Neutrophil (primary cell): Measurements from ENCODE around the gene CAVIN4.

ENCODE experiments used
- H3K27ac ChIP-seq: fragments of 200-600 bp; sonication (generic); 2 replicates; pipeline ENCODE4 v1.5.1; 2016; ENCODE audit warnings: mild to moderate bottlenecking, moderate library complexity
- H3K27me3 ChIP-seq: fragments of 200-600 bp; sonication (generic); 2 replicates; pipeline ENCODE4 v1.6.0; 2016; ENCODE audit warnings: mild to moderate bottlenecking
- H3K36me3 ChIP-seq: fragments of 200-600 bp; sonication (generic); 2 replicates; pipeline ENCODE4 v1.5.1; 2017
- H3K4me1 ChIP-seq, 2 experiments: fragments of 200-600 bp in 1 of 2; sonication (generic) in 1 of 2; 1 replicate in 1 of 2; 2 replicates in 1 of 2; pipeline versions ENCODE4 v1.5.1 to v1.6.1; 2013 to 2016; ENCODE audit warnings: low read depth in 1 of 2, low read length in 1 of 2, mild to moderate bottlenecking in 1 of 2, moderate library complexity in 1 of 2; ENCODE audit not compliant: control insufficient read depth in 1 of 2, insufficient read depth in 1 of 2
- H3K4me3 ChIP-seq, 2 experiments: fragments of 200-600 bp in 1 of 2; sonication (generic) in 1 of 2; 1 replicate in 1 of 2; 2 replicates in 1 of 2; pipeline ENCODE4 v1.5.1; 2013 to 2016; ENCODE audit warnings: low read depth in 1 of 2, low read length in 1 of 2, mild to moderate bottlenecking in 1 of 2, moderate library complexity in 1 of 2
- H3K9me3 ChIP-seq: fragments of 200-600 bp; sonication (generic); 2 replicates; pipeline ENCODE4 v1.5.1; 2016
- TF ChIP-seq, protein P1 (sequence below): fragments of 200-600 bp; sonication (generic); IDR thresholded peaks from 2 replicates; pipeline ENCODE4 v1.5.1; 2016; ENCODE audit warnings: antibody characterized with exemption

Gene CAVIN4

GRCh38 chr9:100577776-100578448, at the start of gene CAVIN4:
Gene CAVIN4 (plus strand): TSS chr9:100578079. CDS start chr9:100578144, 65 bp downstream.
- H3K4me1 ChIP-seq = no peaks in the 10 kb centered on the region
- H3K27ac ChIP-seq = no peak within 1 kb of the TSS
- no peaks in the 10 kb centered on the region for H3K36me3 ChIP-seq
- TF ChIP-seq, protein P1, sequence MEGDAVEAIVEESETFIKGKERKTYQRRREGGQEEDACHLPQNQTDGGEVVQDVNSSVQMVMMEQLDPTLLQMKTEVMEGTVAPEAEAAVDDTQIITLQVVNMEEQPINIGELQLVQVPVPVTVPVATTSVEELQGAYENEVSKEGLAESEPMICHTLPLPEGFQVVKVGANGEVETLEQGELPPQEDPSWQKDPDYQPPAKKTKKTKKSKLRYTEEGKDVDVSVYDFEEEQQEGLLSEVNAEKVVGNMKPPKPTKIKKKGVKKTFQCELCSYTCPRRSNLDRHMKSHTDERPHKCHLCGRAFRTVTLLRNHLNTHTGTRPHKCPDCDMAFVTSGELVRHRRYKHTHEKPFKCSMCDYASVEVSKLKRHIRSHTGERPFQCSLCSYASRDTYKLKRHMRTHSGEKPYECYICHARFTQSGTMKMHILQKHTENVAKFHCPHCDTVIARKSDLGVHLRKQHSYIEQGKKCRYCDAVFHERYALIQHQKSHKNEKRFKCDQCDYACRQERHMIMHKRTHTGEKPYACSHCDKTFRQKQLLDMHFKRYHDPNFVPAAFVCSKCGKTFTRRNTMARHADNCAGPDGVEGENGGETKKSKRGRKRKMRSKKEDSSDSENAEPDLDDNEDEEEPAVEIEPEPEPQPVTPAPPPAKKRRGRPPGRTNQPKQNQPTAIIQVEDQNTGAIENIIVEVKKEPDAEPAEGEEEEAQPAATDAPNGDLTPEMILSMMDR = no peak
- no peaks in the 10 kb centered on the region for H3K9me3 ChIP-seq
- no peak within 1 kb of the TSS for H3K4me3 ChIP-seq
- no peaks in the 10 kb centered on the region for H3K27me3 ChIP-seq

DNA sequence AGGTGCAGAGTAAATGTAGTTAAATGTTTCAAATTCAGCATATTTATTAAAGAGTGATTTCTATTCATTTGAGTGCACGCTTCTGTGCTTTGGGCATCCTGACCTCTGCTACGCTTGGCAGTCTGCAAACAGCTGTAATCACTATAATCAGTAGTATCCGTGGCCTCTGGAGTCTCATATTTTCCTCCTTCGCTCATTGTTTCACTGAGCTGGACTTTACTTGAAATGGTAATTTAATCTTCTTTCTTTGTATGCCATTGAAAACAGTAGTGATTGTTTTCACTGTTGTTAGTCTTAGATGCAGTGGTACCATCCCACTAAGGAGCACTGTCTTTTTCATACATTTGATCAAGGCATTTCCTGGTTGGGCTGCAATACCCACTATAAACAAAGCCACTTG, 43.5 kb upstream of the CAVIN4 start:
- H3K27ac ChIP-seq = no peak overlapping the region
- no peaks in the 10 kb centered on the region for H3K36me3 ChIP-seq
- TF ChIP-seq, protein P1 = no peak
- H3K4me3 ChIP-seq = no peak overlapping the region
- no peaks in the 10 kb centered on the region for H3K4me1 ChIP-seq
- H3K9me3 ChIP-seq = no peaks in the 10 kb centered on the region
- H3K27me3 ChIP-seq = no peaks in the 10 kb centered on the region

DNA sequence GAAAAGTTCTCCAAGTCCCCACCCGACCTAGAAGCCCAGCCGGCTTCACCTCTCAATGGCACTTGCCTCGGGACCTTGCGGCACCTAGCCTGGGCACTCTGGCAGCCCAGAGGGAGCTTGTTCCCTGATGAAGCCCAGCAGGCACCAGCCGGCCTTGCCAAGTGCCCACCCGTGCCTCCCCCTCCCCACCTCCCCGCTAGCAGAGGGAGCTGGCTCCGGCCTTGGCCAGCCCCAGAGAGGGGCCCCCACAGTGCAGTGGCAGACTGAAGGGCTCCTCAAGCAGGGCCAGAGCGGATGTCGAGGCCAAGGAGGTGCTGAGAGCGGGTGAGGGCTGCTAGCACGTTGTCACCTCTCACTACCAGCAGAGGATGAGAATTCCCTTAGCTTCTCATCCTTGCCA, 37.6 kb upstream of the CAVIN4 start:
- Histone ChIP-seq H3K36me3 (no peaks in the 10 kb centered on the region), H3K27ac (no peak overlapping the region), H3K4me3 (no peak overlapping the region), H3K9me3 (no peaks in the 10 kb centered on the region), H3K27me3 (no peaks in the 10 kb centered on the region), H3K4me1 (no peaks in the 10 kb centered on the region)
- TF ChIP-seq, protein P1 = no peak

GRCh38 chr9:100549048-100549447, 28.8 kb upstream of the CAVIN4 start:
- no peaks in the 10 kb centered on the region for H3K9me3 ChIP-seq
- no peaks in the 10 kb centered on the region for H3K27me3 ChIP-seq
- no peaks in the 10 kb centered on the region for H3K4me1 ChIP-seq
- H3K36me3 ChIP-seq = no peaks in the 10 kb centered on the region
- H3K4me3 ChIP-seq = no peak overlapping the region
- H3K27ac ChIP-seq = no peak overlapping the region
- TF ChIP-seq, protein P1 = no peak

- no peaks in the 10 kb centered on the region for H3K9me3 ChIP-seq
- TF ChIP-seq, protein P1 = no peak
- H3K4me3 ChIP-seq = no peak overlapping the region
- no peaks in the 10 kb centered on the region for H3K36me3 ChIP-seq
- no peak overlapping the region for H3K27ac ChIP-seq
- no peaks in the 10 kb centered on the region for H3K4me1 ChIP-seq
- no peaks in the 10 kb centered on the region for H3K27me3 ChIP-seq
These were observed 22.9 kb upstream of the CAVIN4 start for GRCh38 chr9:100554935-100555401.
